ENCODE measurements around the gene ITSN2.

- TF ChIP-seq GATA2 (IDR thresholded peaks at IDR 0.05; ENCODE audit: low read depth, low read length), result no peak
- TF ChIP-seq GATA3 (IDR thresholded peaks at IDR 0.05; ENCODE audit: low read depth, low read length), result no peak
Measured at GRCh38 chr2:24214880-24215279, 145.5 kb downstream of the ITSN2 start.
